8988T (cell line): ENCODE data around the gene FZD2.
A peak's percentile ranks its signal among the peaks of the same experiment; 100 is the strongest.
"Not testable (repeated sequence)": the region's sequence is repeated elsewhere in the genome, so short reads cannot be mapped to it uniquely, and the experiment has no call there.

Experiments used
- DNase-seq: peaks from one replicate; pipeline ENCODE4 v3.0.0; 2011

FZD2 gene

GRCh38 chr17:44556832-44557606, at the start of gene FZD2:
FZD2 (plus strand) TSS chr17:44557484; CDS start chr17:44557689, 205 bp downstream.
- peak; percentile 96 for DNase-seq

GRCh38 chr17:44511241-44512134, 45.8 kb upstream of the FZD2 start:
- not testable (repeated sequence) for DNase-seq

- DNase-seq = no peak
Observed at GRCh38 chr17:44518032-44518431, 39.3 kb upstream of the FZD2 start.

GRCh38 chr17:44522883-44523671, 34.2 kb upstream of the FZD2 start:
- peak; percentile 60 for DNase-seq

GRCh38 chr17:44523672-44523972, 33.7 kb upstream of the FZD2 start:
- DNase-seq = no peak

- DNase-seq = no peak
Observed at GRCh38 chr17:44527102-44527501, 30.2 kb upstream of the FZD2 start.

- no peak for DNase-seq
Observed at GRCh38 chr17:44527954-44528353, 29.3 kb upstream of the FZD2 start.

GRCh38 chr17:44529864-44530263, 27.4 kb upstream of the FZD2 start:
- DNase-seq = no peak

GRCh38 chr17:44530896-44531418, 26.3 kb upstream of the FZD2 start:
- DNase-seq = no peak

- peak; percentile 88 for DNase-seq
Observed at GRCh38 chr17:44533533-44534246, 23.6 kb upstream of the FZD2 start.

- DNase-seq = no peak
Observed at GRCh38 chr17:44536090-44536953, 21.0 kb upstream of the FZD2 start.

GRCh38 chr17:44537922-44538321, 19.4 kb upstream of the FZD2 start:
- DNase-seq = not testable (repeated sequence)

GRCh38 chr17:44539673-44540072, 17.6 kb upstream of the FZD2 start:
- no peak for DNase-seq

- DNase-seq = no peak
Observed at GRCh38 chr17:44540246-44541084, 16.8 kb upstream of the FZD2 start.

GRCh38 chr17:44541884-44542581, 15.3 kb upstream of the FZD2 start:
- DNase-seq = no peak

GRCh38 chr17:44543213-44543904, 13.9 kb upstream of the FZD2 start:
- DNase-seq = peak; percentile 61

- no peak for DNase-seq
Observed at GRCh38 chr17:44543905-44544523, 13.3 kb upstream of the FZD2 start.
